Measurements from ENCODE around the gene ALMS1. TPM values are rescaled to one million over a fixed set of nuclear protein-coding genes. Genes with fewer than 3 reads are reported as not detected.
"Not testable (repeated sequence)": the region's sequence is repeated elsewhere in the genome, so short reads cannot be mapped to it uniquely, and the experiment has no call there.

Gene ALMS1
- total RNA-seq, 2 experiments from 2014 or later = 15.4 to 15.8 TPM

DNA sequence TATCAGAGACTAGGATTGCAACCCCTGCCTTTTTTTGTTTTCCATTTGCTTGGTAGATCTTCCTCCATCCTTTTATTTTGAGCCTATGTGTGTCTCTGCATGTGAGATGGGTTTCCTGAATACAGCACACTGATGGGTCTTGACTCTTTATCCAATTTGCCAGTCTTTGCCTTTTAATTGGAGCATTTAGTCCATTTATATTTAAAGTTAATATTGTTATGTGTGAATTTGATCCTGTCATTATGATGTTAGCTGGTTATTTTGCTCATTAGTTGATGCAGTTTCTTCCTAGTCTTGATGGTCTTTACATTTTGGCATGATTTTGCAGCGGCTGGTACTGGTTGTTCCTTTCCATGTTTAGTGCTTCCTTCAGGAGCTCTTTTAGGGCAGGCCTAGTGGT, 98.2 kb downstream of the ALMS1 start:
- H3K4me1 Mint-ChIP-seq (ENCODE audit: low read depth); intact Hi-C loops (cut with micrococcal nuclease): not testable (repeated sequence)

GRCh38 chr2:73487112-73487657, 101.5 kb downstream of the ALMS1 start:
- Mint-ChIP-seq H3K27ac (no peak overlapping the region), H3K36me3 (ENCODE audit: low read depth) (peaks cover 61% of the 10 kb centered on the region), H3K4me3 (no peak overlapping the region), H3K4me1 (ENCODE audit: low read depth) (no peaks in the 10 kb centered on the region), H3K9me3 (peaks cover 1% of the 10 kb centered on the region), H3K27me3 (ENCODE audit: low read depth) (no peaks in the 10 kb centered on the region)
- intact Hi-C loops (cut with micrococcal nuclease) = no loop called here
- CTCF ChIA-PET = no interaction called here
- DNase-seq = no peak

More for the DNA sequence above, 98.2 kb downstream of the ALMS1 start:
- H3K9me3 Mint-ChIP-seq; H3K4me3 Mint-ChIP-seq; H3K27me3 Mint-ChIP-seq (ENCODE audit: low read depth); DNase-seq; H3K27ac Mint-ChIP-seq; CTCF ChIA-PET: not testable (repeated sequence)
- peaks cover 39% of the 10 kb centered on the region for H3K36me3 Mint-ChIP-seq (ENCODE audit: low read depth)

- no peak overlapping the region for H3K27ac Mint-ChIP-seq
- peaks cover 1% of the 10 kb centered on the region for H3K9me3 Mint-ChIP-seq
- no peak overlapping the region for H3K4me3 Mint-ChIP-seq
- H3K4me1 Mint-ChIP-seq (ENCODE audit: low read depth) = no peaks in the 10 kb centered on the region
- intact Hi-C loops (cut with micrococcal nuclease) = no loop called here
- H3K27me3 Mint-ChIP-seq (ENCODE audit: low read depth) = no peaks in the 10 kb centered on the region
- DNase-seq = no peak
- peaks cover 61% of the 10 kb centered on the region for H3K36me3 Mint-ChIP-seq (ENCODE audit: low read depth)
- CTCF ChIA-PET = no interaction called here
Measured at GRCh38 chr2:73488079-73488478, 102.4 kb downstream of the ALMS1 start.

- Mint-ChIP-seq H3K36me3 (ENCODE audit: low read depth) (peaks cover 63% of the 10 kb centered on the region), H3K9me3 (peaks cover 1% of the 10 kb centered on the region), H3K4me1 (ENCODE audit: low read depth) (peaks cover 3% of the 10 kb centered on the region), H3K27ac (no peak overlapping the region), H3K27me3 (ENCODE audit: low read depth) (no peaks in the 10 kb centered on the region), H3K4me3 (no peak overlapping the region)
- intact Hi-C loops (cut with micrococcal nuclease) = no loop called here
- CTCF ChIA-PET = no interaction called here
- DNase-seq = no peak
Measured at GRCh38 chr2:73489053-73489452, 103.4 kb downstream of the ALMS1 start.

- H3K4me3 Mint-ChIP-seq = no peak overlapping the region
- peaks cover 41% of the 10 kb centered on the region for H3K36me3 Mint-ChIP-seq (ENCODE audit: low read depth)
- no peaks in the 10 kb centered on the region for H3K27me3 Mint-ChIP-seq (ENCODE audit: low read depth)
- CTCF ChIA-PET = no interaction called here
- H3K9me3 Mint-ChIP-seq = no peaks in the 10 kb centered on the region
- H3K4me1 Mint-ChIP-seq (ENCODE audit: low read depth) = peaks cover 4% of the 10 kb centered on the region
- DNase-seq = no peak
- intact Hi-C loops (cut with micrococcal nuclease) = no loop called here
- no peak overlapping the region for H3K27ac Mint-ChIP-seq
Measured at GRCh38 chr2:73494031-73494430, 108.4 kb downstream of the ALMS1 start.

- DNase-seq = no peak
- CTCF ChIA-PET = no interaction called here
- H3K9me3 Mint-ChIP-seq = peaks cover 36% of the 10 kb centered on the region
- H3K4me3 Mint-ChIP-seq = no peak overlapping the region
- intact Hi-C loops (cut with micrococcal nuclease) = no loop called here
- peaks cover 51% of the 10 kb centered on the region for H3K36me3 Mint-ChIP-seq (ENCODE audit: low read depth)
- H3K27ac Mint-ChIP-seq = no peak overlapping the region
- no peaks in the 10 kb centered on the region for H3K27me3 Mint-ChIP-seq (ENCODE audit: low read depth)
- H3K4me1 Mint-ChIP-seq (ENCODE audit: low read depth) = no peaks in the 10 kb centered on the region
Measured at GRCh38 chr2:73503992-73504570, 118.4 kb downstream of the ALMS1 start.

DNA sequence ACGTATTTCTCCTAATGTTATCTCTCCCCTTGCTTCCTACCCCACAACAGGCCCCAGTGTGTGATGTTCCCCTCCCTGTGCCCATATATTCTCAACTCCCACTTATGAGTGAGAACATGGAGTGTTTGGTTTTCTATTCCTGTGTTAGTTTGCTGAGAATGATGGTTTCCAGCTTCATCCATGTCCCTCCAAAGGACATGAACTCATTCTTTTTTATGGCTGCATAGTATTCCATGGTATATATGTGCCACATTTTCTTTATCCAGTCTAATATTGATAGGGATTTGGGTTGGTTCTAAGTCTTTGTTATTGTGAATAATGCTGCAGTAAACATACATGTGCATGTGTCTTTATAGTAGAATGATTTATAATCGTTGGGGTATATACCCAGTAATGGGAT, 119.2 kb downstream of the ALMS1 start:
- CTCF ChIA-PET; H3K27ac Mint-ChIP-seq; DNase-seq; H3K4me1 Mint-ChIP-seq (ENCODE audit: low read depth); intact Hi-C loops (cut with micrococcal nuclease); H3K4me3 Mint-ChIP-seq; H3K27me3 Mint-ChIP-seq (ENCODE audit: low read depth): not testable (repeated sequence)
- Mint-ChIP-seq H3K9me3 (peaks cover 41% of the 10 kb centered on the region), H3K36me3 (ENCODE audit: low read depth) (peaks cover 56% of the 10 kb centered on the region)

- intact Hi-C loops (cut with micrococcal nuclease); H3K4me3 Mint-ChIP-seq; H3K27me3 Mint-ChIP-seq (ENCODE audit: low read depth); DNase-seq; CTCF ChIA-PET; H3K4me1 Mint-ChIP-seq (ENCODE audit: low read depth); H3K27ac Mint-ChIP-seq: not testable (repeated sequence)
- Mint-ChIP-seq H3K36me3 (ENCODE audit: low read depth) (peaks cover 68% of the 10 kb centered on the region), H3K9me3 (peaks cover 50% of the 10 kb centered on the region)
Measured at GRCh38 chr2:73510470-73510869, 124.8 kb downstream of the ALMS1 start.

GRCh38 chr2:73516033-73516432, 130.4 kb downstream of the ALMS1 start:
- H3K4me1 Mint-ChIP-seq (ENCODE audit: low read depth) = peaks cover 2% of the 10 kb centered on the region
- no peak overlapping the region for H3K4me3 Mint-ChIP-seq
- peaks cover 22% of the 10 kb centered on the region for H3K9me3 Mint-ChIP-seq
- DNase-seq = no peak
- CTCF ChIA-PET = no interaction called here
- H3K27me3 Mint-ChIP-seq (ENCODE audit: low read depth) = no peaks in the 10 kb centered on the region
- no peak overlapping the region for H3K27ac Mint-ChIP-seq
- peaks cover 40% of the 10 kb centered on the region for H3K36me3 Mint-ChIP-seq (ENCODE audit: low read depth)
- intact Hi-C loops (cut with micrococcal nuclease) = no loop called here

DNA sequence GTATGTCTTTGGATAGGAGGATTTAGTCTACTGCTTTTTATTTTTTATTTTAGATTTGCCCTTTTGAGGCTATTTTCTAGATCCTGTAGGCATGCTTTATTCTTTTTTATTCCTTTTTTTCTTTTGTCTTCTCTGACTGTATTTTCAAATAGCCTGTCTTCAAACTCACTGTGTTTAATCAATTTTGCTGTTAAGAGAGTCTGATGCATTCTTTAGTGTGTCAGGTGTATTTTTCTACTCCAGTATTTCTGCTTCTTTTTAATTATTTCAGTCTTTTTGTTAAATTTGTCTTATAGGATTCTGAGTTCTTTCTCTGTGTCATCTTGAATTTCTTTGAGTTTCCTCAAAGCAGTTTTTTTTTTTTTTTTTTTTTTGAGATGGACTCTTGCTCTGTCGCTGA, 143.1 kb downstream of the ALMS1 start:
- no peak for DNase-seq
- Mint-ChIP-seq H3K4me3 (no peak overlapping the region), H3K9me3 (peaks cover 41% of the 10 kb centered on the region), H3K4me1 (ENCODE audit: low read depth) (no peaks in the 10 kb centered on the region), H3K36me3 (ENCODE audit: low read depth) (peaks cover 75% of the 10 kb centered on the region), H3K27ac (no peak overlapping the region), H3K27me3 (ENCODE audit: low read depth) (no peaks in the 10 kb centered on the region)
- intact Hi-C loops (cut with micrococcal nuclease) = no loop called here
- CTCF ChIA-PET = no interaction called here

DNA sequence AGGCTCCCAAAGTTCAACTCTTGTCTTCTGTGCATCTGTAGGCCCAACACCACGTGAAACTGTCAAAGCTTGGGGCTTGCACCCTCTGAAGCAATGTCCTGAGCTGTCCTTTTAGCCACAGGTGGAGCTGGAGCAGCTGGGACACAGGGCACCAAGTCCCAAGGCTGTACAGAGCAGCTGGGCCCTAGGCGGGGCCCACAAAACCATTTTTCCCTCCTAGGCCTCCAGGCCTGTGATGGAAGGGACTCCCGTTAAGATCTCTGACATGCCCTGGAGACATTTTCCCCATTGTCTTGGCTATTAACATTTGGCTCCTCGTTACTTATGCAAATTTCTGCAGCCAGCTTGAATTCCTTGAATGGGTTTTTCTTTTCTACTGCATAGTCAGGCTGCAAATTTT, 145.1 kb downstream of the ALMS1 start:
- Mint-ChIP-seq H3K9me3 (peaks cover 37% of the 10 kb centered on the region), H3K36me3 (ENCODE audit: low read depth) (peaks cover 71% of the 10 kb centered on the region)
- CTCF ChIA-PET; DNase-seq; intact Hi-C loops (cut with micrococcal nuclease); H3K4me3 Mint-ChIP-seq; H3K27ac Mint-ChIP-seq; H3K4me1 Mint-ChIP-seq (ENCODE audit: low read depth); H3K27me3 Mint-ChIP-seq (ENCODE audit: low read depth): not testable (repeated sequence)

DNA sequence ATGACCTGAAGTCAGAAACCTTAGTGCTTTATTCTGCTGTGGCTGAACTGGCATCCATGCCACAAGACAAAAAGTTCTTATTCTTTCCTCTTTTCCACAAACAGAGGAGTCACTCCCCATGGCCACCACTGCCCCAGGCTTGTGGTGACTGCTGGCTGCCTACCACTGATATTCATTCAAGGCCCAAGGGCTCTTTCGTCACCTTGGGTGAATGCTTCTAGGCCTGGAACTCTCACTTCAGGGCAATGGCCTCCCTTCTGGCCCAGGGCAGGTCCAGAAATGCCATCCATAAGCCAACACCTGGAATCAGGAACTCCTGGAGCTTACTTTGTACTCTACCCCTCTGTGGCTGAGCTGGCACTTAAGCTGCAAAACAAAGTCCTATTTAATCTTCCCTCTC, 146.7 kb downstream of the ALMS1 start:
- intact Hi-C loops (cut with micrococcal nuclease) = no loop called here
- Mint-ChIP-seq H3K27me3 (ENCODE audit: low read depth) (no peaks in the 10 kb centered on the region), H3K27ac (no peak overlapping the region), H3K4me3 (no peak overlapping the region), H3K4me1 (ENCODE audit: low read depth) (no peaks in the 10 kb centered on the region), H3K36me3 (ENCODE audit: low read depth) (peaks cover 74% of the 10 kb centered on the region), H3K9me3 (peaks cover 24% of the 10 kb centered on the region)
- CTCF ChIA-PET = no interaction called here
- DNase-seq = no peak

- intact Hi-C loops (cut with micrococcal nuclease) = no loop called here
- Mint-ChIP-seq H3K27me3 (ENCODE audit: low read depth) (no peaks in the 10 kb centered on the region), H3K4me3 (no peak overlapping the region), H3K27ac (no peak overlapping the region), H3K36me3 (ENCODE audit: low read depth) (peaks cover 58% of the 10 kb centered on the region), H3K4me1 (ENCODE audit: low read depth) (no peaks in the 10 kb centered on the region), H3K9me3 (peaks cover 12% of the 10 kb centered on the region)
- CTCF ChIA-PET = no interaction called here
- no peak for DNase-seq
Measured at GRCh38 chr2:73536133-73536840, 150.7 kb downstream of the ALMS1 start.
